Panc1 (cell line): Measurements from ENCODE around the gene ADCY2. TPM values are rescaled to one million over a fixed set of nuclear protein-coding genes. Genes with fewer than 3 reads are reported as not detected.

Experiments used
- ATAC-seq: fragments of 200-7000 bp; cut with Tn5 transposase; 2 replicates; pipeline ENCODE4 v1.9.1; 2020; ENCODE audit warnings: mild to moderate bottlenecking, moderate library complexity
- BruUV-seq: library from RNA; stranded (reverse); fragments of 400-500 nt; replicated peaks from 2 replicates; lab custom pipeline; 2021; lab: Mats Ljungman, UMichigan
- CTCF ChIA-PET: fragments of 300-600 bp; sonication (Branson Sonifier 250); formaldehyde crosslinking; loops from one replicate; lab custom pipeline; 2022; ENCODE audit warnings: antibody characterized with exemption; lab: Charles Lee
- POLR2A ChIA-PET: fragments of 300-600 bp; sonication (Branson Sonifier 250); formaldehyde crosslinking; loops from one replicate; lab custom pipeline; 2022; ENCODE audit warnings: antibody characterized with exemption; lab: Charles Lee
- DNase-seq: peaks from one replicate; pipeline ENCODE4 v3.0.0-alpha.2; 2010; ENCODE audit warnings: low read depth, low spot score
- H3K27ac ChIP-seq: 2 replicates; pipeline ENCODE4 v1.5.1; 2011; ENCODE audit warnings: mild to moderate bottlenecking, low read length, inconsistent platforms
- H3K27me3 ChIP-seq: fragments of 200-500 bp; sonication (Bioruptor generic); 2 replicates; pipeline ENCODE4 v1.6.0; 2014; ENCODE audit warnings: low read length, inconsistent platforms; ENCODE audit not compliant: control insufficient read depth, insufficient read depth
- H3K36me3 ChIP-seq: fragments of 200-500 bp; sonication (Bioruptor generic); 2 replicates; pipeline ENCODE4 v1.5.1; 2014; ENCODE audit warnings: inconsistent platforms, mild to moderate bottlenecking, low read length, moderate library complexity; ENCODE audit not compliant: control insufficient read depth, insufficient read depth
- H3K4me1 ChIP-seq: 2 replicates; pipeline ENCODE4 v1.5.1; 2011; ENCODE audit warnings: inconsistent platforms, mild to moderate bottlenecking, low read length, moderate library complexity; ENCODE audit not compliant: control insufficient read depth, insufficient read depth
- H3K4me3 ChIP-seq, 2 experiments: 2 replicates each; pipeline ENCODE4 v1.5.1; 2011 to 2012; ENCODE audit warnings: low read depth in 2 of 2, low read length in 2 of 2, mild to moderate bottlenecking in 2 of 2, inconsistent platforms in 1 of 2, moderate library complexity in 1 of 2
- H3K9me3 ChIP-seq: fragments of 200-500 bp; sonication (Bioruptor generic); 2 replicates; pipeline ENCODE4 v1.5.1; 2014; ENCODE audit warnings: low read depth, mild to moderate bottlenecking, inconsistent platforms, low read length, moderate library complexity; ENCODE audit not compliant: control insufficient read depth, insufficient read depth
- CTCF ChIP-seq: fragments of 450-650 bp; IDR thresholded peaks from 2 replicates; pipeline ENCODE4 v1.5.1; 2017; ENCODE audit warnings: mild to moderate bottlenecking
- POLR2AphosphoS5 ChIP-seq: IDR thresholded peaks from 2 replicates; pipeline ENCODE4 v1.6.1; 2012; ENCODE audit warnings: mild to moderate bottlenecking, low read depth, low read length, moderate library complexity
- REST ChIP-seq, 2 experiments: IDR thresholded peaks; 2 replicates each; pipeline ENCODE4 v1.6.1; 2011 to 2012; ENCODE audit warnings: low read depth in 2 of 2, control low read depth in 1 of 2, low read length in 1 of 2, mild to moderate bottlenecking in 1 of 2, moderate library complexity in 1 of 2; ENCODE audit not compliant: insufficient read depth in 1 of 2
- SIN3A ChIP-seq: IDR thresholded peaks from 2 replicates; pipeline ENCODE4 v1.6.1; 2012; ENCODE audit warnings: low read depth, mild to moderate bottlenecking, low read length, moderate library complexity, borderline replicate concordance; ENCODE audit not compliant: insufficient read depth
- TCF7L2 ChIP-seq: IDR thresholded peaks from 2 replicates; pipeline ENCODE4 v1.6.1; 2011; ENCODE audit warnings: mild to moderate bottlenecking, low read depth, low read length, inconsistent platforms
- in situ Hi-C: cut with HindIII; loops from 2 replicates; pipeline ENCODE4 v1.10.0; 2016; ENCODE audit warnings: low sequenced_read_pairs, low pct_unique_long_range_greater_than_20kb
- intact Hi-C: fragments of 100-400 bp; cut with micrococcal nuclease; formaldehyde crosslinking; loops from one replicate; pipeline ENCODE4 v1.10.0; 2022; ENCODE audit not compliant: unreplicated experiment
- total RNA-seq: library from RNA; stranded (reverse); gene quantifications from one replicate; pipeline ENCODE4 v1.2.1, GENCODE V29; 2021; ENCODE audit not compliant: unreplicated experiment

Gene ADCY2
- total RNA-seq, 1 experiment from 2014 or later, result 0.13 TPM

- TF ChIP-seq TCF7L2, result no peak
- TF ChIP-seq CTCF, result no peak
- no peak for TF ChIP-seq REST (IDR thresholded peaks at IDR 0.05; ENCODE audit: insufficient read depth in 1 of 2, low read depth in 2 of 2, low read length in 1 of 2)
- no peak for TF ChIP-seq SIN3A
- TF ChIP-seq POLR2AphosphoS5, result no peak
- ATAC-seq (no peak), DNase-seq (no peak)
- intact Hi-C loops, result no loop called here
- no peaks in the 10 kb centered on the region for H3K36me3 ChIP-seq
- H3K9me3 ChIP-seq, result no peaks in the 10 kb centered on the region
- BruUV-seq, result no TSS peak
- H3K27me3 ChIP-seq, result no peaks in the 10 kb centered on the region
- POLR2A ChIA-PET, result no interaction called here
- in situ Hi-C loops, result no loop called here
- CTCF ChIA-PET, result no interaction called here
- no peak overlapping the region for H3K27ac ChIP-seq
- H3K4me1 ChIP-seq, result no peaks in the 10 kb centered on the region
- H3K4me3 ChIP-seq, result no peak overlapping the region
Observed at GRCh38 chr5:7577381-7577780, 181.4 kb downstream of the ADCY2 start.

GRCh38 chr5:7578071-7578470 lies 182.1 kb downstream of the ADCY2 start:
- no peak overlapping the region for H3K4me3 ChIP-seq
- H3K27ac ChIP-seq, result no peak overlapping the region
- intact Hi-C loops (no loop called here), in situ Hi-C loops (no loop called here)
- DNase-seq (no peak), ATAC-seq (no peak)
- no peaks in the 10 kb centered on the region for H3K9me3 ChIP-seq
- ChIA-PET POLR2A (no interaction called here), CTCF (no interaction called here)
- H3K27me3 ChIP-seq, result no peaks in the 10 kb centered on the region
- no peaks in the 10 kb centered on the region for H3K36me3 ChIP-seq
- TF ChIP-seq TCF7L2 (no peak), SIN3A (no peak), POLR2AphosphoS5 (no peak), REST (IDR thresholded peaks at IDR 0.05; ENCODE audit: insufficient read depth in 1 of 2, low read depth in 2 of 2, low read length in 1 of 2) (no peak)
- H3K4me1 ChIP-seq, result no peaks in the 10 kb centered on the region
- BruUV-seq, result no TSS peak
